ENCODE results near the gene NCSTN. TPM values are rescaled to one million over a fixed set of nuclear protein-coding genes. Genes with fewer than 3 reads are reported as not detected.

The NCSTN gene
- polyA plus RNA-seq, 1 donor (not counting 4 experiments of a cell fraction or from before 2014, with no cell fraction given): 111 TPM

DNA sequence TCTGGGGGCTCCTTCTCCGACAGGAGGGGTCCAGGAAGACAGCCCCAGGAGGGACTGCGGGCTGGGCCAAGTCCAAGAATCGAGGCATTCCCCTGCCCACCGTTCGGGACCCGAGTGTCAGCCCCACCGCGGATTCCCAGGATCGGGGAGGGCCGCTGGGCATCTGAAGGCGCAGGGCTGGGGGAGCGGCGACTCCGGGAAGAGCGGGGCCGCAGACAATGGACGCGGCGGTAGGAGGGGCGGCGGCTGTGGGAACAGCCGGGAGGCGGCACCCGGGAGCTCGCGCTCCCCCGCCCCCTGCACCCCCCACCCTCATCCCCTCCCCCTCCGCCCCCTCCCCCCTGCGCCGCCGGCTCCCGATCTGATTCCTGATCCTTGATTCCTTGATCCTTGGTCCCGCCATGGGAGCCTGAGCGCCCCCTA, 57.1 kb downstream of the NCSTN start, which contains the start of gene VANGL2:
VANGL2 (plus strand) TSS at position 342 of the 423 bp plus-strand sequence. CDS start 15,274 bp downstream, outside the sequence.
- H3K4me1 ChIP-seq (ENCODE audit: control insufficient read depth, extremely low read depth, insufficient read depth, low read length): peaks cover 44% of the 10 kb centered on the region
- H3K9me1 ChIP-seq (ENCODE audit: control insufficient read depth, extremely low read depth, insufficient read depth, low read length): peaks cover 2% of the 10 kb centered on the region
- dilution Hi-C loops (cut with MboI; ENCODE audit: extremely low pct_ligation_motif_present, low sequenced_read_pairs): no loop called here
- H3K36me3 ChIP-seq (ENCODE audit: control insufficient read depth in 2 of 2, extremely low read depth in 1 of 2, insufficient read depth in 2 of 2, low read length in 2 of 2): no peaks in the 10 kb centered on the region
- FAIRE-seq (no peak), DNase-seq (ENCODE audit: low read depth, low spot score) (no peak)
- peak within 1 kb of the TSS; percentile 89 for H3K4me2 ChIP-seq (ENCODE audit: control insufficient read depth, extremely low read depth, insufficient read depth, low read depth, low read length)
- no peaks in the 10 kb centered on the region for H4K20me1 ChIP-seq (ENCODE audit: control insufficient read depth, extremely low read depth, insufficient read depth, low read length)
- peak within 1 kb of the TSS; percentile 57 to 91 (median 67) for H3K4me3 ChIP-seq (ENCODE audit: control insufficient read depth in 2 of 3, extremely low read depth in 1 of 3, insufficient read depth in 2 of 3, low read depth in 1 of 3, low read length in 3 of 3)
- peak within 1 kb of the TSS; percentile 76 for H3K9ac ChIP-seq (ENCODE audit: control insufficient read depth, extremely low read depth, insufficient read depth, low read length)
- H3K27ac ChIP-seq (ENCODE audit: control insufficient read depth, insufficient read depth, low read length): peak within 1 kb of the TSS; percentile 70
- H3K79me2 ChIP-seq (ENCODE audit: control insufficient read depth, insufficient read depth, low read length): peaks cover 3% of the 10 kb centered on the region
- TF ChIP-seq, protein P1, sequence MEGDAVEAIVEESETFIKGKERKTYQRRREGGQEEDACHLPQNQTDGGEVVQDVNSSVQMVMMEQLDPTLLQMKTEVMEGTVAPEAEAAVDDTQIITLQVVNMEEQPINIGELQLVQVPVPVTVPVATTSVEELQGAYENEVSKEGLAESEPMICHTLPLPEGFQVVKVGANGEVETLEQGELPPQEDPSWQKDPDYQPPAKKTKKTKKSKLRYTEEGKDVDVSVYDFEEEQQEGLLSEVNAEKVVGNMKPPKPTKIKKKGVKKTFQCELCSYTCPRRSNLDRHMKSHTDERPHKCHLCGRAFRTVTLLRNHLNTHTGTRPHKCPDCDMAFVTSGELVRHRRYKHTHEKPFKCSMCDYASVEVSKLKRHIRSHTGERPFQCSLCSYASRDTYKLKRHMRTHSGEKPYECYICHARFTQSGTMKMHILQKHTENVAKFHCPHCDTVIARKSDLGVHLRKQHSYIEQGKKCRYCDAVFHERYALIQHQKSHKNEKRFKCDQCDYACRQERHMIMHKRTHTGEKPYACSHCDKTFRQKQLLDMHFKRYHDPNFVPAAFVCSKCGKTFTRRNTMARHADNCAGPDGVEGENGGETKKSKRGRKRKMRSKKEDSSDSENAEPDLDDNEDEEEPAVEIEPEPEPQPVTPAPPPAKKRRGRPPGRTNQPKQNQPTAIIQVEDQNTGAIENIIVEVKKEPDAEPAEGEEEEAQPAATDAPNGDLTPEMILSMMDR (optimal IDR thresholded peaks at IDR 0.05 in 1 of 3, IDR thresholded peaks at IDR 0.05 in 1 of 3, conservative IDR thresholded peaks at IDR 0.05 in 1 of 3; ENCODE audit: extremely low read depth in 1 of 3, insufficient read depth in 2 of 3, low read length in 3 of 3): no peak
- no peak for TF ChIP-seq EZH2 (IDR thresholded peaks at IDR 0.05; ENCODE audit: low read length)
- no peaks in the 10 kb centered on the region for H3K27me3 ChIP-seq (ENCODE audit: control insufficient read depth, extremely low read depth, insufficient read depth, low read length)
- H3K9me3 ChIP-seq (ENCODE audit: control insufficient read depth, low read depth, low read length): no peaks in the 10 kb centered on the region
- peak within 1 kb of the TSS; percentile 92 for H2AFZ ChIP-seq (ENCODE audit: control insufficient read depth, low read length)

DNA sequence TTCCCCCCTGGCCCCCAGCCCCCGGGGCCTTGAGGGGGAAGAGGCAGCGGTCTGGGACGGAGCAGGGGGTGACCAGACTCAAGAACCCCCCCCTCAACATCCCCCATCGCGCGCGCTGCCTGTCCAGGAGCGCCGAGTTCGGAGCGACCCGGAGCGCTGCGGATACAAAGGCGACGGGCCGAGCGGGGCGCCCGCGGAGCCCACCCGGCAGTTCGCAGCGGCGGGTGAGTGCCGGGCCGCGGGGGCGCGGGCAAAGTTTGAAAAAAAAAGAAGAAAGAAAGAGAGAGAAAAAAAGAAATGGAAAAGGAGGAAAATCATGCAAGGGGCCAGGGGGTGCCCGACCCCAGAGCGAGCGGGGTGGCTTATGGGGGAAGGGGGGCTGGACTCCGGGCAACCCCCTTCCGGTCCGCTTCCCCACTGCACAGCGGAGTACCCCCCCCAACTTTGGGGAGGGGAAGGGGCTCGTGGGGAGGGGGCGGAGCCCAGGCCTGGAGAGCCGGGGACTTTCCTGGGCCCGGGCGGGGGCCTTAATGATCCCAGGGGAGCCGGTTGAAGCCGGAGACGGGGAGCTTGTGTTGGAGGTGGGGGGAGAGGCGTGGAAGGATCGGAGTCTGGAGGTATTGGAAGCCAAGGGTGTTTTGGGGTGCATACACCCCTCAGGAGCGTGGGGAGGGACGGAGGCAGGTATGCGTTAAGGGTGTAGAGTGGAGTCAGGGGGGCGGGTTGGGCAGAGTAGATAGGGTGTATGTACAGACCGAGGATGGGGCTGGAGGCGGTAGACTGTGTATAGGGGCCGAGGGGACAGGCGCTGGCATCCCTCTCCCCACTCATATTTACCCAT, 57.7 kb downstream of the NCSTN start:
- H3K27me3 ChIP-seq (ENCODE audit: control insufficient read depth, extremely low read depth, insufficient read depth, low read length): no peaks in the 10 kb centered on the region
- H3K27ac ChIP-seq (ENCODE audit: control insufficient read depth, insufficient read depth, low read length): no peak overlapping the region
- no peaks in the 10 kb centered on the region for H4K20me1 ChIP-seq (ENCODE audit: control insufficient read depth, extremely low read depth, insufficient read depth, low read length)
- peaks cover 3% of the 10 kb centered on the region for H3K79me2 ChIP-seq (ENCODE audit: control insufficient read depth, insufficient read depth, low read length)
- H3K4me2 ChIP-seq (ENCODE audit: control insufficient read depth, extremely low read depth, insufficient read depth, low read depth, low read length): peak overlapping the region; percentile 83
- H3K4me3 ChIP-seq (ENCODE audit: control insufficient read depth in 2 of 3, extremely low read depth in 1 of 3, insufficient read depth in 2 of 3, low read depth in 1 of 3, low read length in 3 of 3): peak overlapping the region; percentile 56 to 91 (median 57)
- peaks cover 2% of the 10 kb centered on the region for H3K9me1 ChIP-seq (ENCODE audit: control insufficient read depth, extremely low read depth, insufficient read depth, low read length)
- no peaks in the 10 kb centered on the region for H3K36me3 ChIP-seq (ENCODE audit: control insufficient read depth in 2 of 2, extremely low read depth in 1 of 2, insufficient read depth in 2 of 2, low read length in 2 of 2)
- TF ChIP-seq EZH2 (IDR thresholded peaks at IDR 0.05; ENCODE audit: low read length): no peak
- peak overlapping the region; percentile 69 for H3K9ac ChIP-seq (ENCODE audit: control insufficient read depth, extremely low read depth, insufficient read depth, low read length)
- H2AFZ ChIP-seq (ENCODE audit: control insufficient read depth, low read length): peak overlapping the region; percentile 63
- H3K9me3 ChIP-seq (ENCODE audit: control insufficient read depth, low read depth, low read length): no peaks in the 10 kb centered on the region
- DNase-seq (ENCODE audit: low read depth, low spot score) (no peak), FAIRE-seq (no peak)
- peaks cover 48% of the 10 kb centered on the region for H3K4me1 ChIP-seq (ENCODE audit: control insufficient read depth, extremely low read depth, insufficient read depth, low read length)
- dilution Hi-C loops (cut with MboI; ENCODE audit: extremely low pct_ligation_motif_present, low sequenced_read_pairs): no loop called here
